ENCODE results near the gene BCKDK.

DNA sequence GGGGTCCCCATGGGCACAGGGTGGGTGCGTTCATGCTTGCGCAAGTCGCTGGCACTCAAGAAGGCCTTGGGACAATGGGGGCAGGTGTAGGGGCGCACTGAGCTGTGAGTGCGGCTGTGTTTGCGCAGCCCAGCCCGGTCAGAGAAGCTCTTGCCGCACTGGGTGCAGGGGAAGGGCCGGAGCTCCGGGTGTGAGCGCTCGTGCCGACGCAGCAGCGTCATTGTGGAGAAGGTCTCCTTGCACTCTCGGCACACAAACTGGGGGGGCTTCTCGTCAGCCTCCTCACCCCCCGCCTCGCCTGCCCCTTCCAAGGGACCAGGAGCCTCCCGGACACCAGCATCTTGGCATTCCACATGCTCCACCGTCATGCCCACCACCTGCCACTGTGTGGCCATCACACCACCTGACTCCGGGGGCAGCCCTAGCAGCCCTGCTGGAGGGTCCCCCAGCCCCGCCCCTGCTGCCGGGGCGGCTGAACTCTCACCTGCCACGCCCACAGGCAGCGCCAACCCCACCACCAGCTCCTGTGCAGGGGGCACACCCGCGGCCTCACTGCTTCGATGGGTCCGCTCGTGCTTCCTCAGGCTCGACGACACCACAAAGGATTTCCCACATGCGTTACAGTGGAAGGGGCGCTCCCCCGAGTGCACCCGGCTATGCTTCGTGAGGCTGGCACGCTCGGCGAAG is 46.9 kb upstream of the BCKDK start:
- TF ChIP-seq EZH2 (IDR thresholded peaks at IDR 0.05) (no peak), POLR2AphosphoS5 (IDR thresholded peaks at IDR 0.05; ENCODE audit: borderline replicate concordance, low read depth, low read length) (no peak)
